Measurements from ENCODE around the gene ARHGEF4. TPM values are rescaled to one million over a fixed set of nuclear protein-coding genes. Genes with fewer than 3 reads are reported as not detected.

The ARHGEF4 gene
- total RNA-seq, 1 donor from 2014 or later, result 11.5 TPM

- H3K27ac ChIP-seq (ENCODE audit: low read depth, low read length), result no peak overlapping the region
- peaks cover 8 to 11% (median 9%) of the 10 kb centered on the region in 3 donors for H3K36me3 ChIP-seq (ENCODE audit: control insufficient read depth in 3 of 3, insufficient read depth in 3 of 3, low read length in 3 of 3)
- H3K4me1 ChIP-seq (ENCODE audit: control insufficient read depth in 3 of 3, insufficient read depth in 3 of 3, low read length in 3 of 3), result peaks cover 29 to 84% (median 56%) of the 10 kb centered on the region in 3 donors
Observed at GRCh38 chr2:131044075-131044756, 207.5 kb downstream of the ARHGEF4 start.

GRCh38 chr2:131044757-131045150 is 208.0 kb downstream of the ARHGEF4 start:
- no peak overlapping the region for H3K27ac ChIP-seq (ENCODE audit: low read depth, low read length)
- no peaks in the 10 kb centered on the region for H3K9me3 ChIP-seq (ENCODE audit: control insufficient read depth in 3 of 3, low read length in 3 of 3)
- no peaks in the 10 kb centered on the region for H3K27me3 ChIP-seq (ENCODE audit: control insufficient read depth in 3 of 3, insufficient read depth in 3 of 3, low read length in 3 of 3)
- H3K36me3 ChIP-seq (ENCODE audit: control insufficient read depth in 3 of 3, insufficient read depth in 3 of 3, low read length in 3 of 3), result peaks cover 11 to 16% (median 12%) of the 10 kb centered on the region in 3 donors
- H3K4me1 ChIP-seq (ENCODE audit: control insufficient read depth in 3 of 3, insufficient read depth in 3 of 3, low read length in 3 of 3), result peaks cover 29 to 80% (median 51%) of the 10 kb centered on the region in 3 donors
- H3K9ac ChIP-seq (ENCODE audit: low read depth in 1 of 3, low read length in 3 of 3), result no peak overlapping the region
- H3K4me3 ChIP-seq (ENCODE audit: low read length in 3 of 3), result no peak overlapping the region

More at GRCh38 chr2:131044075-131044756, 207.5 kb downstream of the ARHGEF4 start:
- no peak overlapping the region for H3K9ac ChIP-seq (ENCODE audit: low read depth in 1 of 3, low read length in 3 of 3)
- no peaks in the 10 kb centered on the region for H3K9me3 ChIP-seq (ENCODE audit: control insufficient read depth in 3 of 3, low read length in 3 of 3)
- no peaks in the 10 kb centered on the region for H3K27me3 ChIP-seq (ENCODE audit: control insufficient read depth in 3 of 3, insufficient read depth in 3 of 3, low read length in 3 of 3)
- no peak overlapping the region for H3K4me3 ChIP-seq (ENCODE audit: low read length in 3 of 3)

GRCh38 chr2:131045286-131046027 is 208.7 kb downstream of the ARHGEF4 start:
- no peak overlapping the region for H3K27ac ChIP-seq (ENCODE audit: low read depth, low read length)
- no peak overlapping the region for H3K4me3 ChIP-seq (ENCODE audit: low read length in 3 of 3)
- peak overlapping the region in 1 of 3 donors; percentile 57 for H3K9ac ChIP-seq (ENCODE audit: low read depth in 1 of 3, low read length in 3 of 3)
- peaks cover 11 to 21% (median 16%) of the 10 kb centered on the region in 3 donors for H3K36me3 ChIP-seq (ENCODE audit: control insufficient read depth in 3 of 3, insufficient read depth in 3 of 3, low read length in 3 of 3)
- no peaks in the 10 kb centered on the region for H3K9me3 ChIP-seq (ENCODE audit: control insufficient read depth in 3 of 3, low read length in 3 of 3)
- H3K27me3 ChIP-seq (ENCODE audit: control insufficient read depth in 3 of 3, insufficient read depth in 3 of 3, low read length in 3 of 3), result no peaks in the 10 kb centered on the region
- H3K4me1 ChIP-seq (ENCODE audit: control insufficient read depth in 3 of 3, insufficient read depth in 3 of 3, low read length in 3 of 3), result peaks cover 29 to 73% (median 47%) of the 10 kb centered on the region in 3 donors

- Histone ChIP-seq H3K27me3 (ENCODE audit: control insufficient read depth in 3 of 3, insufficient read depth in 3 of 3, low read length in 3 of 3) (no peaks in the 10 kb centered on the region), H3K36me3 (ENCODE audit: control insufficient read depth in 3 of 3, insufficient read depth in 3 of 3, low read length in 3 of 3) (peaks cover 18 to 29% (median 19%) of the 10 kb centered on the region in 3 donors), H3K4me3 (ENCODE audit: low read length in 3 of 3) (peak overlapping the region in 1 of 3 donors; percentile 22), H3K9ac (ENCODE audit: low read depth in 1 of 3, low read length in 3 of 3) (peak overlapping the region in 2 of 3 donors; percentile 33 to 57), H3K27ac (ENCODE audit: low read depth, low read length) (peak overlapping the region; percentile 19), H3K4me1 (ENCODE audit: control insufficient read depth in 3 of 3, insufficient read depth in 3 of 3, low read length in 3 of 3) (peaks cover 25 to 65% (median 39%) of the 10 kb centered on the region in 3 donors), H3K9me3 (ENCODE audit: control insufficient read depth in 3 of 3, low read length in 3 of 3) (no peaks in the 10 kb centered on the region)
Observed at GRCh38 chr2:131046028-131046917, 209.6 kb downstream of the ARHGEF4 start.

- H3K36me3 ChIP-seq (ENCODE audit: control insufficient read depth in 3 of 3, insufficient read depth in 3 of 3, low read length in 3 of 3), result peaks cover 24 to 34% (median 24%) of the 10 kb centered on the region in 3 donors
- H3K9ac ChIP-seq (ENCODE audit: low read depth in 1 of 3, low read length in 3 of 3), result peak overlapping the region in 2 of 3 donors; percentile 33
- no peak overlapping the region for H3K4me3 ChIP-seq (ENCODE audit: low read length in 3 of 3)
Observed at GRCh38 chr2:131046918-131047652, 210.4 kb downstream of the ARHGEF4 start.

GRCh38 chr2:131047920-131048560 is 211.3 kb downstream of the ARHGEF4 start:
- peaks cover 23 to 56% (median 36%) of the 10 kb centered on the region in 3 donors for H3K4me1 ChIP-seq (ENCODE audit: control insufficient read depth in 3 of 3, insufficient read depth in 3 of 3, low read length in 3 of 3)
- H3K9ac ChIP-seq (ENCODE audit: low read depth in 1 of 3, low read length in 3 of 3), result peak overlapping the region in 1 of 3 donors; percentile 15
- no peaks in the 10 kb centered on the region for H3K27me3 ChIP-seq (ENCODE audit: control insufficient read depth in 3 of 3, insufficient read depth in 3 of 3, low read length in 3 of 3)
- no peak overlapping the region for H3K27ac ChIP-seq (ENCODE audit: low read depth, low read length)
- no peaks in the 10 kb centered on the region for H3K9me3 ChIP-seq (ENCODE audit: control insufficient read depth in 3 of 3, low read length in 3 of 3)
- H3K36me3 ChIP-seq (ENCODE audit: control insufficient read depth in 3 of 3, insufficient read depth in 3 of 3, low read length in 3 of 3), result peaks cover 34 to 44% (median 34%) of the 10 kb centered on the region in 3 donors
- H3K4me3 ChIP-seq (ENCODE audit: low read length in 3 of 3), result no peak overlapping the region

More at GRCh38 chr2:131046918-131047652, 210.4 kb downstream of the ARHGEF4 start:
- H3K9me3 ChIP-seq (ENCODE audit: control insufficient read depth in 3 of 3, low read length in 3 of 3), result no peaks in the 10 kb centered on the region
- H3K27ac ChIP-seq (ENCODE audit: low read depth, low read length), result peak overlapping the region; percentile 19
- no peaks in the 10 kb centered on the region for H3K27me3 ChIP-seq (ENCODE audit: control insufficient read depth in 3 of 3, insufficient read depth in 3 of 3, low read length in 3 of 3)
- H3K4me1 ChIP-seq (ENCODE audit: control insufficient read depth in 3 of 3, insufficient read depth in 3 of 3, low read length in 3 of 3), result peaks cover 23 to 61% (median 36%) of the 10 kb centered on the region in 3 donors

GRCh38 chr2:131048641-131049040 is 211.9 kb downstream of the ARHGEF4 start:
- no peak overlapping the region for H3K27ac ChIP-seq (ENCODE audit: low read depth, low read length)
- H3K36me3 ChIP-seq (ENCODE audit: control insufficient read depth in 3 of 3, insufficient read depth in 3 of 3, low read length in 3 of 3), result peaks cover 36 to 49% (median 37%) of the 10 kb centered on the region in 3 donors
- H3K9ac ChIP-seq (ENCODE audit: low read depth in 1 of 3, low read length in 3 of 3), result peak overlapping the region in 1 of 3 donors; percentile 15
- H3K4me1 ChIP-seq (ENCODE audit: control insufficient read depth in 3 of 3, insufficient read depth in 3 of 3, low read length in 3 of 3), result peaks cover 23 to 50% (median 36%) of the 10 kb centered on the region in 3 donors
- no peaks in the 10 kb centered on the region for H3K27me3 ChIP-seq (ENCODE audit: control insufficient read depth in 3 of 3, insufficient read depth in 3 of 3, low read length in 3 of 3)
- no peaks in the 10 kb centered on the region for H3K9me3 ChIP-seq (ENCODE audit: control insufficient read depth in 3 of 3, low read length in 3 of 3)
- H3K4me3 ChIP-seq (ENCODE audit: low read length in 3 of 3), result no peak overlapping the region

GRCh38 chr2:131049150-131049718 is 212.5 kb downstream of the ARHGEF4 start:
- Histone ChIP-seq H3K4me1 (ENCODE audit: control insufficient read depth in 3 of 3, insufficient read depth in 3 of 3, low read length in 3 of 3) (peaks cover 23 to 45% (median 36%) of the 10 kb centered on the region in 3 donors), H3K36me3 (ENCODE audit: control insufficient read depth in 3 of 3, insufficient read depth in 3 of 3, low read length in 3 of 3) (peaks cover 38 to 49% (median 38%) of the 10 kb centered on the region in 3 donors), H3K4me3 (ENCODE audit: low read length in 3 of 3) (no peak overlapping the region), H3K9ac (ENCODE audit: low read depth in 1 of 3, low read length in 3 of 3) (no peak overlapping the region), H3K27me3 (ENCODE audit: control insufficient read depth in 3 of 3, insufficient read depth in 3 of 3, low read length in 3 of 3) (no peaks in the 10 kb centered on the region), H3K9me3 (ENCODE audit: control insufficient read depth in 3 of 3, low read length in 3 of 3) (no peaks in the 10 kb centered on the region), H3K27ac (ENCODE audit: low read depth, low read length) (no peak overlapping the region)

Data from skeletal muscle tissue (tissue), 4 donors.